GM12864 (cell line): ENCODE data around the gene SNN.

Source experiments
- DNase-seq: peaks from one replicate; pipeline ENCODE4 v3.0.0-alpha.2; 2011; ENCODE audit warnings: low read depth
- H3K4me3 ChIP-seq: 2 replicates; pipeline ENCODE4 v1.5.1; 2011; ENCODE audit warnings: mild to moderate bottlenecking, low read depth, low read length, control low read depth
- CTCF ChIP-seq: IDR thresholded peaks from 2 replicates; pipeline ENCODE4 v1.5.1; 2011; ENCODE audit warnings: low read depth, mild to moderate bottlenecking, moderate library complexity, low read length, control low read depth, inconsistent platforms; ENCODE audit errors: missing control alignments

The SNN gene

GRCh38 chr16:11681556-11681955 is 13.3 kb downstream of the SNN start:
- DNase-seq, result no peak
- H3K4me3 ChIP-seq, result no peak overlapping the region; the same call in 1 of the 2 replicates

GRCh38 chr16:11681976-11682654 is 13.9 kb downstream of the SNN start:
- TF ChIP-seq CTCF, result no peak
- H3K4me3 ChIP-seq, result no peak overlapping the region
- DNase-seq, result no peak

More at GRCh38 chr16:11681556-11681955, 13.3 kb downstream of the SNN start:
- TF ChIP-seq CTCF, result no peak

- no peak overlapping the region for H3K4me3 ChIP-seq
- no peak for TF ChIP-seq CTCF
- DNase-seq, result no peak
These were observed 14.4 kb downstream of the SNN start for GRCh38 chr16:11682655-11683096.

- TF ChIP-seq CTCF, result no peak
- H3K4me3 ChIP-seq, result no peak overlapping the region
- DNase-seq, result no peak
These were observed 14.9 kb downstream of the SNN start for GRCh38 chr16:11683145-11683544.

- no peak overlapping the region for H3K4me3 ChIP-seq
- DNase-seq, result no peak
- TF ChIP-seq CTCF, result no peak
These were observed 16.2 kb downstream of the SNN start for GRCh38 chr16:11684231-11685025.

- H3K4me3 ChIP-seq, result no peak overlapping the region
- no peak for DNase-seq
- no peak for TF ChIP-seq CTCF
These were observed 17.8 kb downstream of the SNN start for GRCh38 chr16:11685844-11686618.
